Smooth muscle cell (in vitro differentiated cells): ENCODE results near the gene APCS. TPM values are rescaled to one million over a fixed set of nuclear protein-coding genes. Genes with fewer than 3 reads are reported as not detected.

Experiments used
- DNase-seq: peaks from one replicate; lab custom pipeline; 2025; ENCODE audit not compliant: unreplicated experiment; lab: John Stamatoyannopoulos, UW
- H2AFZ ChIP-seq: fragments of 200-600 bp; sonication (generic); 2 replicates; pipeline ENCODE4 v1.6.0; 2016; ENCODE audit warnings: antibody characterized with exemption, low read depth, mild to moderate bottlenecking
- H3F3A ChIP-seq: fragments of 200-600 bp; sonication (generic); 2 replicates; pipeline ENCODE4 v1.6.0; 2017; ENCODE audit warnings: antibody characterized with exemption, low read depth
- H3K27ac ChIP-seq: fragments of 200-600 bp; sonication (generic); 2 replicates; pipeline ENCODE4 v1.5.1; 2016; ENCODE audit warnings: low read depth, mild to moderate bottlenecking
- H3K27me3 ChIP-seq: fragments of 200-600 bp; sonication (generic); 2 replicates; pipeline ENCODE4 v1.6.1; 2016; ENCODE audit warnings: low read depth, mild to moderate bottlenecking
- H3K36me3 ChIP-seq: fragments of 200-600 bp; sonication (generic); 2 replicates; pipeline ENCODE4 v1.5.1; 2016; ENCODE audit warnings: low read depth
- H3K4me1 ChIP-seq: fragments of 200-600 bp; sonication (generic); 2 replicates; pipeline ENCODE4 v1.5.1; 2016; ENCODE audit warnings: low read depth
- H3K4me2 ChIP-seq: fragments of 200-600 bp; sonication (generic); 2 replicates; pipeline ENCODE4 v1.6.0; 2016; ENCODE audit warnings: mild to moderate bottlenecking
- H3K4me3 ChIP-seq: fragments of 200-600 bp; sonication (generic); 2 replicates; pipeline ENCODE4 v1.5.1; 2016; ENCODE audit warnings: mild to moderate bottlenecking
- H3K79me2 ChIP-seq: fragments of 200-600 bp; sonication (generic); 2 replicates; pipeline ENCODE4 v1.6.0; 2016; ENCODE audit warnings: low read depth, mild to moderate bottlenecking
- H3K9ac ChIP-seq: fragments of 200-600 bp; sonication (generic); 2 replicates; pipeline ENCODE4 v1.6.0; 2016; ENCODE audit warnings: low read depth
- H3K9me3 ChIP-seq: fragments of 200-600 bp; sonication (generic); replicated peaks from 2 replicates; pipeline ENCODE4 v1.5.1; 2016; ENCODE audit warnings: low read depth
- H4K20me1 ChIP-seq: fragments of 200-600 bp; sonication (generic); 2 replicates; pipeline ENCODE4 v1.6.0; 2016; ENCODE audit warnings: low read depth
- CTCF ChIP-seq: fragments of 200-600 bp; sonication (generic); IDR thresholded peaks from 2 replicates; pipeline ENCODE4 v1.5.1; 2017; ENCODE audit warnings: borderline replicate concordance, mild to moderate bottlenecking, antibody characterized with exemption; ENCODE audit not compliant: insufficient read depth, poor library complexity, severe bottlenecking
- WGBS: methylation state at CpG from one replicate; pipeline ENCODE4 v1.1.7; 2016; ENCODE audit warnings: low lambda C conversion rate; 5-methylcytosine and 5-hydroxymethylcytosine counted together
- polyA plus RNA-seq: library from polyadenylated mRNA; unstranded; fragments of >200 nt; fragmentation: Nextera tagmentation; extraction: Ambion mirVana; gene quantifications from 2 replicates; pipeline ENCODE4 v1.2.1, GENCODE V29; 2016
- total RNA-seq: library from RNA; depleted of rRNA; stranded (reverse); fragments of >200 nt; gene quantifications from 2 replicates; pipeline ENCODE4 v1.2.3, GENCODE V29; 2014

APCS gene
- total and polyA plus RNA-seq, 2 experiments from 2014 or later: not detected

- Histone ChIP-seq H2AFZ (no peak overlapping the region), H3K4me3 (no peak overlapping the region), H3K36me3 (no peaks in the 10 kb centered on the region), H3K4me2 (no peak overlapping the region), H3K9ac (no peak overlapping the region), H3K27me3 (no peaks in the 10 kb centered on the region), H4K20me1 (no peaks in the 10 kb centered on the region), H3K9me3 (peaks cover 10% of the 10 kb centered on the region), H3K4me1 (no peaks in the 10 kb centered on the region), H3F3A (no peaks in the 10 kb centered on the region), H3K79me2 (no peaks in the 10 kb centered on the region), H3K27ac (no peak overlapping the region)
- TF ChIP-seq CTCF: no peak
- no peak for DNase-seq
- 74% methylated on average over 4 of the region's 4 CpGs for WGBS
These were observed 4.4 kb downstream of the APCS start for GRCh38 chr1:159591981-159592380.

DNA sequence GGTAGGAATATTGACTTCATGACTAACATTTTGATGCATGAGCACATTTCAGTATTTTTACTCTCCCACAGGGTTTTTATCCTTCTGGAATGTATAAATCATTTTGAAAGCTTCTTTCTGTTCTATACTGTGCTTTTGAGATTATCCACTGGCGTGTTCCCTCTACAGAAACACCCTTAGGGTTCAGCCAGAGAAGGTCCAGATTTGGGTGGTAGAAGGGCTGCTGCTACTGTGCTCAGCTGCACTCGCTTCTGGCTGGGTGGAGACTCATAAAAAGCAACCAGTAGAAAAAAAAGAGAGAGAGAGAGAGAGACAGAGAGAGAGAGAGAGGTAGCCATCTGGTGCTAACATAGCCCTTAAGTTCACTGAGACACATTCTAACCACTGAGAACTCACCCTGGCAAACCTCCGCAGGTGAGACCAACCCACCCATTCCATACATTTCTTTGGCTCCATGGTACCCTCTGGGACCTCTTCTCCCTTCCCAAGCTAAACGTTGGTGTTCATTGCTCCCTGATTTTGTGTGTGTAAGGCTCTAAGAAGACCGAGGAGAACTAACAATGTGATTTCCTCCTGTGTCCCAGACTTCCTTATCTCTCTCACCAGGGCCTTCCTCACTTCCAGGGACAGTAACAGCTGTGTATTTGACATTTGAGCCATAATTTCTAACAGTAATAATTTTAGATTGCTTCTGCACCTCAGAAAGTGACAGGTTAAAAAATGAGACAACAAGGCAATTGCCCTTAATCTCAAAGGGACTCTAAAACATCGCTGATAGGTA lies 7.2 kb downstream of the APCS start:
- Histone ChIP-seq H3K27ac (no peak overlapping the region), H4K20me1 (no peaks in the 10 kb centered on the region), H3K36me3 (no peaks in the 10 kb centered on the region), H3K27me3 (no peaks in the 10 kb centered on the region), H3K9me3 (peaks cover 6% of the 10 kb centered on the region), H3K9ac (no peak overlapping the region), H3K4me1 (no peaks in the 10 kb centered on the region), H3K4me2 (no peak overlapping the region), H3K79me2 (no peaks in the 10 kb centered on the region), H3K4me3 (no peak overlapping the region), H3F3A (no peaks in the 10 kb centered on the region), H2AFZ (no peak overlapping the region)
- 26% methylated on average over 6 of the region's 6 CpGs for WGBS
- no peak for TF ChIP-seq CTCF
- DNase-seq: no peak

DNA sequence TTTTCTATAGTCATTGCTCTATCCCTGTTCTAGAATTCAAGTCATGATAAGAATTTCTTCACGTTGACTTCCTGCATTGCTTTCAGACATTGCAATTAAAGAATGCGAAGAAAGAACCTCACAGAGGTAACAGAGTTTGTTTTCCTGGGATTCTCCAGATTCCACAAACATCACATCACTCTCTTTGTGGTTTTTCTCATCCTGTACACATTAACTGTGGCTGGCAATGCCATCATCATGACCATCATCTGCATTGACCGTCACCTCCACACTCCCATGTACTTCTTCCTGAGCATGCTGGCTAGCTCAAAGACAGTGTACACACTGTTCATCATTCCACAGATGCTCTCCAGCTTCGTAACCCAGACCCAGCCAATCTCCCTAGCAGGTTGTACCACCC lies 10.6 kb downstream of the APCS start:
- H3K9ac ChIP-seq: no peak overlapping the region

More for the DNA sequence above, 10.6 kb downstream of the APCS start:
- H3K27ac ChIP-seq: no peak overlapping the region
- no peak overlapping the region for H2AFZ ChIP-seq
- no peaks in the 10 kb centered on the region for H4K20me1 ChIP-seq
- no peak overlapping the region for H3K4me3 ChIP-seq
- DNase-seq: no peak
- 43% methylated on average over 4 of the region's 4 CpGs for WGBS
- H3K4me1 ChIP-seq: no peaks in the 10 kb centered on the region
- no peaks in the 10 kb centered on the region for H3K36me3 ChIP-seq
- no peak for TF ChIP-seq CTCF
- no peaks in the 10 kb centered on the region for H3K27me3 ChIP-seq
- H3K4me2 ChIP-seq: no peak overlapping the region
- peaks cover 6% of the 10 kb centered on the region for H3K9me3 ChIP-seq
- H3K79me2 ChIP-seq: no peaks in the 10 kb centered on the region
- no peaks in the 10 kb centered on the region for H3F3A ChIP-seq
